Medulla oblongata (tissue), 1 donor: Measurements from ENCODE around the gene USHBP1.

Source experiments
- DNase-seq: peaks from one replicate; pipeline ENCODE4 v3.0.0-alpha.2; 2015; ENCODE audit errors: extremely low spot score

Gene USHBP1

GRCh38 chr19:17264641-17264979 lies at the start of gene USHBP1:
USHBP1 (minus strand) TSS chr19:17264745; CDS start chr19:17264299, 446 bp downstream.
- no peak for DNase-seq

GRCh38 chr19:17314007-17314593 lies 49.6 kb upstream of the USHBP1 start:
- DNase-seq: no peak

- DNase-seq: no peak
Observed at GRCh38 chr19:17312189-17313113, 47.9 kb upstream of the USHBP1 start.

- DNase-seq: no peak
Observed at GRCh38 chr19:17311455-17312188, 47.1 kb upstream of the USHBP1 start.

- DNase-seq: no peak
Observed at GRCh38 chr19:17309965-17310461, 45.5 kb upstream of the USHBP1 start.

- peak; percentile 100 for DNase-seq
Observed at GRCh38 chr19:17309198-17309964, 44.8 kb upstream of the USHBP1 start, which contains the start of gene DDA1. DDA1 (plus strand) TSS chr19:17309563; CDS start chr19:17309655, 92 bp downstream.

GRCh38 chr19:17307876-17308377 lies 43.4 kb upstream of the USHBP1 start:
- DNase-seq: no peak

GRCh38 chr19:17306285-17306714 lies 41.8 kb upstream of the USHBP1 start:
- peak; percentile 22 for DNase-seq

- DNase-seq: peak; percentile 97
Observed at GRCh38 chr19:17305517-17306284, 41.2 kb upstream of the USHBP1 start, which contains the start of gene MRPL34. MRPL34 (plus strand) TSS chr19:17305872; CDS start chr19:17305893, 21 bp downstream.

GRCh38 chr19:17305216-17305516 lies 40.6 kb upstream of the USHBP1 start:
- DNase-seq: no peak

GRCh38 chr19:17304386-17305215 lies 40.1 kb upstream of the USHBP1 start:
- DNase-seq: no peak

GRCh38 chr19:17303940-17304267 lies 39.4 kb upstream of the USHBP1 start:
- peak; percentile 26 for DNase-seq

GRCh38 chr19:17303167-17303939 lies 38.8 kb upstream of the USHBP1 start, which contains the start of gene ABHD8:
ABHD8 (minus strand) TSS chr19:17303425; CDS start chr19:17301616, 1,809 bp downstream.
- peak; percentile 96 for DNase-seq

- DNase-seq: peak; percentile 27
Observed at GRCh38 chr19:17302391-17303166, 38.0 kb upstream of the USHBP1 start.

GRCh38 chr19:17300992-17301619 lies 36.6 kb upstream of the USHBP1 start:
- DNase-seq: no peak

- DNase-seq: no peak
Observed at GRCh38 chr19:17296976-17297375, 32.4 kb upstream of the USHBP1 start.

- DNase-seq: no peak
Observed at GRCh38 chr19:17296273-17296672, 31.7 kb upstream of the USHBP1 start.
